Measurements from ENCODE around the gene CRYL1.

The CRYL1 gene

GRCh38 chr13:20395061-20395916 is 130.4 kb downstream of the CRYL1 start:
- Histone ChIP-seq H4K8ac (ENCODE audit: low read depth, low read length) (no peak overlapping the region), H3K4me2 (ENCODE audit: insufficient read depth, low read length, poor library complexity, severe bottlenecking) (no peak overlapping the region), H3K4me3 (ENCODE audit: low read length in 2 of 2) (no peak overlapping the region), H3K18ac (ENCODE audit: low read length) (peak overlapping the region; percentile 35), H2AFZ (ENCODE audit: low read length) (no peak overlapping the region), H3K79me1 (ENCODE audit: low read depth, low read length) (peaks cover 2% of the 10 kb centered on the region), H3K4ac (ENCODE audit: low read length) (no peak overlapping the region), H3K9ac (ENCODE audit: low read depth, low read length, poor library complexity) (no peak overlapping the region), H2BK15ac (ENCODE audit: low read length) (no peak overlapping the region), H4K91ac (ENCODE audit: low read depth, low read length, poor library complexity) (no peak overlapping the region), H3K27me3 (ENCODE audit: control insufficient read depth in 3 of 3, insufficient read depth in 3 of 3, low read depth in 1 of 3, low read length in 3 of 3) (peaks cover 0 to 4% (median 0%) of the 10 kb centered on the region in 3 experiments), H3K36me3 (replicated peaks in 1 of 2; ENCODE audit: control insufficient read depth in 2 of 2, insufficient read depth in 2 of 2, low read length in 2 of 2) (no peaks in the 10 kb centered on the region), H2BK5ac (ENCODE audit: low read length) (no peak overlapping the region), H3K14ac (ENCODE audit: low read length) (no peak overlapping the region), H3K4me1 (ENCODE audit: control insufficient read depth in 2 of 2, insufficient read depth in 1 of 2, low read depth in 1 of 2, low read length in 2 of 2) (peaks cover 0 to 3% of the 10 kb centered on the region in 2 donors), H3K27ac (replicated peaks; ENCODE audit: low read length) (no peak overlapping the region), H3K9me3 (replicated peaks in 1 of 2; ENCODE audit: control insufficient read depth in 2 of 2, insufficient read depth in 1 of 2, low read depth in 1 of 2, low read length in 2 of 2) (peaks cover 0 to 16% of the 10 kb centered on the region in 2 donors), H2AK5ac (ENCODE audit: low read depth, low read length) (peak overlapping the region; percentile 4), H2BK120ac (ENCODE audit: low read depth, low read length) (no peak overlapping the region), H3K23ac (ENCODE audit: low read depth, low read length, poor library complexity) (no peak overlapping the region), H2BK12ac (ENCODE audit: low read length) (no peak overlapping the region)
- WGBS, 2 donors (ENCODE audit: extremely low coverage in 2 of 2, insufficient read length in 2 of 2, insufficient replicate concordance in 1 of 2), result no CpG with 5 or more reads among the region's 26 CpGs
- no peak for DNase-seq (ENCODE audit: low spot score)

GRCh38 chr13:20394506-20394905 is 131.2 kb downstream of the CRYL1 start:
- Histone ChIP-seq H3K14ac (ENCODE audit: low read length) (peak overlapping the region; percentile 25), H2AK5ac (ENCODE audit: low read depth, low read length) (no peak overlapping the region), H3K23ac (ENCODE audit: low read depth, low read length, poor library complexity) (no peak overlapping the region), H3K9ac (ENCODE audit: low read depth, low read length, poor library complexity) (no peak overlapping the region), H3K79me1 (ENCODE audit: low read depth, low read length) (peaks cover 2% of the 10 kb centered on the region), H3K36me3 (replicated peaks in 1 of 2; ENCODE audit: control insufficient read depth in 2 of 2, insufficient read depth in 2 of 2, low read length in 2 of 2) (no peaks in the 10 kb centered on the region), H2BK15ac (ENCODE audit: low read length) (no peak overlapping the region), H3K9me3 (replicated peaks in 1 of 2; ENCODE audit: control insufficient read depth in 2 of 2, insufficient read depth in 1 of 2, low read depth in 1 of 2, low read length in 2 of 2) (peaks cover 0 to 16% of the 10 kb centered on the region in 2 donors), H3K27me3 (ENCODE audit: control insufficient read depth in 3 of 3, insufficient read depth in 3 of 3, low read depth in 1 of 3, low read length in 3 of 3) (peaks cover 0 to 4% (median 0%) of the 10 kb centered on the region in 3 experiments), H2BK5ac (ENCODE audit: low read length) (no peak overlapping the region), H2AFZ (ENCODE audit: low read length) (no peak overlapping the region), H3K4me2 (ENCODE audit: insufficient read depth, low read length, poor library complexity, severe bottlenecking) (no peak overlapping the region), H3K18ac (ENCODE audit: low read length) (no peak overlapping the region), H3K27ac (replicated peaks; ENCODE audit: low read length) (no peak overlapping the region), H2BK12ac (ENCODE audit: low read length) (no peak overlapping the region), H2BK120ac (ENCODE audit: low read depth, low read length) (peak overlapping the region; percentile 19), H3K4ac (ENCODE audit: low read length) (no peak overlapping the region), H4K8ac (ENCODE audit: low read depth, low read length) (peak overlapping the region; percentile 20), H3K4me1 (ENCODE audit: control insufficient read depth in 2 of 2, insufficient read depth in 1 of 2, low read depth in 1 of 2, low read length in 2 of 2) (peaks cover 0 to 3% of the 10 kb centered on the region in 2 donors), H3K4me3 (ENCODE audit: low read length in 2 of 2) (no peak overlapping the region), H4K91ac (ENCODE audit: low read depth, low read length, poor library complexity) (no peak overlapping the region)
- WGBS, 2 donors (ENCODE audit: extremely low coverage in 2 of 2, insufficient read length in 2 of 2, insufficient replicate concordance in 1 of 2), result no CpG with 5 or more reads among the region's 30 CpGs
- DNase-seq (ENCODE audit: low spot score), result no peak

GRCh38 chr13:20394169-20394501 is 131.5 kb downstream of the CRYL1 start:
- H3K36me3 ChIP-seq (replicated peaks in 1 of 2; ENCODE audit: control insufficient read depth in 2 of 2, insufficient read depth in 2 of 2, low read length in 2 of 2), result no peaks in the 10 kb centered on the region
- no peak overlapping the region for H2AK5ac ChIP-seq (ENCODE audit: low read depth, low read length)
- no peak overlapping the region for H4K91ac ChIP-seq (ENCODE audit: low read depth, low read length, poor library complexity)
- no peak overlapping the region for H2AFZ ChIP-seq (ENCODE audit: low read length)
- H2BK120ac ChIP-seq (ENCODE audit: low read depth, low read length), result peak overlapping the region; percentile 19
- H2BK12ac ChIP-seq (ENCODE audit: low read length), result no peak overlapping the region
- peak overlapping the region; percentile 20 for H4K8ac ChIP-seq (ENCODE audit: low read depth, low read length)
- no peak overlapping the region for H2BK5ac ChIP-seq (ENCODE audit: low read length)
- DNase-seq (ENCODE audit: low spot score), result no peak
- peaks cover 0 to 4% (median 0%) of the 10 kb centered on the region in 3 experiments for H3K27me3 ChIP-seq (ENCODE audit: control insufficient read depth in 3 of 3, insufficient read depth in 3 of 3, low read depth in 1 of 3, low read length in 3 of 3)
- H3K4me2 ChIP-seq (ENCODE audit: insufficient read depth, low read length, poor library complexity, severe bottlenecking), result no peak overlapping the region
- H3K9me3 ChIP-seq (replicated peaks in 1 of 2; ENCODE audit: control insufficient read depth in 2 of 2, insufficient read depth in 1 of 2, low read depth in 1 of 2, low read length in 2 of 2), result peaks cover 0 to 16% of the 10 kb centered on the region in 2 donors
- H3K23ac ChIP-seq (ENCODE audit: low read depth, low read length, poor library complexity), result no peak overlapping the region
- H3K4me1 ChIP-seq (ENCODE audit: control insufficient read depth in 2 of 2, insufficient read depth in 1 of 2, low read depth in 1 of 2, low read length in 2 of 2), result peaks cover 0 to 3% of the 10 kb centered on the region in 2 donors
- H2BK15ac ChIP-seq (ENCODE audit: low read length), result no peak overlapping the region
- H3K4me3 ChIP-seq (ENCODE audit: low read length in 2 of 2), result no peak overlapping the region
- no peak overlapping the region for H3K27ac ChIP-seq (replicated peaks; ENCODE audit: low read length)
- H3K14ac ChIP-seq (ENCODE audit: low read length), result peak overlapping the region; percentile 25
- WGBS, 2 donors (ENCODE audit: extremely low coverage in 2 of 2, insufficient read length in 2 of 2, insufficient replicate concordance in 1 of 2), result 95% methylated on average over 3 of the region's 8 CpGs; no CpG with 5 or more reads in 1 of the 2 donors
- H3K4ac ChIP-seq (ENCODE audit: low read length), result no peak overlapping the region
- H3K18ac ChIP-seq (ENCODE audit: low read length), result no peak overlapping the region
- peaks cover 2% of the 10 kb centered on the region for H3K79me1 ChIP-seq (ENCODE audit: low read depth, low read length)
- no peak overlapping the region for H3K9ac ChIP-seq (ENCODE audit: low read depth, low read length, poor library complexity)

All from neuronal stem cell (in vitro differentiated cells).